Parathyroid adenoma (tissue), 2 donors: Measurements from ENCODE around the gene KSR1.
"Not testable (repeated sequence)": the region's sequence is repeated elsewhere in the genome, so short reads cannot be mapped to it uniquely, and the experiment has no call there.

Experiments
- H2AFZ ChIP-seq: fragments of 300-600 bp; sonication (generic); one replicate; pipeline ENCODE4 v1.7.0; 2017; ENCODE audit warnings: antibody characterized with exemption, mild to moderate bottlenecking
- H3K27ac ChIP-seq: fragments of 300-600 bp; sonication (generic); one replicate; pipeline ENCODE4 v1.7.0; 2017
- H3K27me3 ChIP-seq: fragments of 300-600 bp; sonication (generic); one replicate; pipeline ENCODE4 v1.7.0; 2017; ENCODE audit warnings: low read length; ENCODE audit not compliant: control insufficient read depth, insufficient read depth
- H3K36me3 ChIP-seq: fragments of 300-600 bp; sonication (generic); one replicate; pipeline ENCODE4 v1.7.0; 2017; ENCODE audit warnings: low read length; ENCODE audit not compliant: control insufficient read depth, insufficient read depth
- H3K4me1 ChIP-seq: fragments of 300-600 bp; sonication (generic); one replicate; pipeline ENCODE4 v1.7.0; 2017; ENCODE audit warnings: control low read depth
- H3K4me2 ChIP-seq: fragments of 300-600 bp; sonication (generic); one replicate; pipeline ENCODE4 v1.7.0; 2017; ENCODE audit warnings: low read length
- H3K4me3 ChIP-seq: fragments of 300-600 bp; sonication (generic); one replicate; pipeline ENCODE4 v1.7.0; 2017; ENCODE audit warnings: low read depth, low read length
- H3K79me2 ChIP-seq: fragments of 300-600 bp; sonication (generic); one replicate; pipeline ENCODE4 v1.7.0; 2017; ENCODE audit warnings: control low read depth
- H3K9ac ChIP-seq: fragments of 300-600 bp; sonication (generic); one replicate; pipeline ENCODE4 v1.7.0; 2017; ENCODE audit warnings: mild to moderate bottlenecking
- H3K9me3 ChIP-seq: fragments of 300-600 bp; sonication (generic); one replicate; pipeline ENCODE4 v1.7.0; 2017; ENCODE audit warnings: low read length; ENCODE audit not compliant: control insufficient read depth
- CTCF ChIP-seq: fragments of 300-600 bp; sonication (generic); IDR thresholded peaks from one replicate; pipeline ENCODE4 v1.7.0; 2017; ENCODE audit warnings: antibody characterized with exemption, mild to moderate bottlenecking
- donor health status: primary hyperparathyroidism.

The KSR1 gene

GRCh38 chr17:27422601-27423000 is 33.6 kb upstream of the KSR1 start:
- Histone ChIP-seq H3K79me2 (no peaks in the 10 kb centered on the region), H3K4me1 (no peaks in the 10 kb centered on the region), H2AFZ (no peak overlapping the region), H3K9ac (no peak overlapping the region), H3K9me3 (no peaks in the 10 kb centered on the region), H3K27me3 (no peaks in the 10 kb centered on the region), H3K27ac (no peak overlapping the region), H3K4me3 (no peak overlapping the region), H3K4me2 (no peak overlapping the region), H3K36me3 (no peaks in the 10 kb centered on the region)
- TF ChIP-seq CTCF: no peak

- no peak for TF ChIP-seq CTCF
- Histone ChIP-seq H3K9me3 (no peaks in the 10 kb centered on the region), H3K9ac (no peak overlapping the region), H3K36me3 (no peaks in the 10 kb centered on the region), H3K27me3 (no peaks in the 10 kb centered on the region), H3K79me2 (no peaks in the 10 kb centered on the region), H2AFZ (no peak overlapping the region), H3K4me3 (no peak overlapping the region), H3K4me1 (no peaks in the 10 kb centered on the region), H3K27ac (no peak overlapping the region), H3K4me2 (no peak overlapping the region)
Measured at GRCh38 chr17:27423651-27424050, 32.6 kb upstream of the KSR1 start.

GRCh38 chr17:27424516-27424915 is 31.7 kb upstream of the KSR1 start:
- Histone ChIP-seq H3K9ac (no peak overlapping the region), H3K4me1 (no peaks in the 10 kb centered on the region), H2AFZ (no peak overlapping the region), H3K79me2 (no peaks in the 10 kb centered on the region), H3K4me2 (no peak overlapping the region), H3K27me3 (no peaks in the 10 kb centered on the region), H3K27ac (no peak overlapping the region), H3K36me3 (no peaks in the 10 kb centered on the region), H3K9me3 (no peaks in the 10 kb centered on the region), H3K4me3 (no peak overlapping the region)
- no peak for TF ChIP-seq CTCF

- H3K27ac ChIP-seq: no peak overlapping the region
- no peak overlapping the region for H2AFZ ChIP-seq
- H3K79me2 ChIP-seq: no peaks in the 10 kb centered on the region
- no peak for TF ChIP-seq CTCF
- H3K4me1 ChIP-seq: no peaks in the 10 kb centered on the region
- H3K9me3 ChIP-seq: no peaks in the 10 kb centered on the region
- H3K36me3 ChIP-seq: no peaks in the 10 kb centered on the region
- H3K4me3 ChIP-seq: no peak overlapping the region
- no peak overlapping the region for H3K4me2 ChIP-seq
- H3K27me3 ChIP-seq: no peaks in the 10 kb centered on the region
- no peak overlapping the region for H3K9ac ChIP-seq
Measured at GRCh38 chr17:27424941-27425340, 31.3 kb upstream of the KSR1 start.

- H3K4me3 ChIP-seq, H3K9me3 ChIP-seq, H3K27ac ChIP-seq, H3K9ac ChIP-seq, H3K79me2 ChIP-seq, H3K4me1 ChIP-seq, H3K4me2 ChIP-seq, H2AFZ ChIP-seq, H3K36me3 ChIP-seq, H3K27me3 ChIP-seq: not testable (repeated sequence)
Measured at GRCh38 chr17:27425571-27425970, 30.7 kb upstream of the KSR1 start.
